Iris pigment epithelial cell (primary cell): ENCODE measurements around the gene MALRD1.
"Not testable (repeated sequence)": the region's sequence is repeated elsewhere in the genome, so short reads cannot be mapped to it uniquely, and the experiment has no call there.

Experiments used
- DNase-seq: peaks from one replicate; pipeline ENCODE4 v3.0.0-alpha.2; 2011; ENCODE audit warnings: low read depth

MALRD1 gene

DNA sequence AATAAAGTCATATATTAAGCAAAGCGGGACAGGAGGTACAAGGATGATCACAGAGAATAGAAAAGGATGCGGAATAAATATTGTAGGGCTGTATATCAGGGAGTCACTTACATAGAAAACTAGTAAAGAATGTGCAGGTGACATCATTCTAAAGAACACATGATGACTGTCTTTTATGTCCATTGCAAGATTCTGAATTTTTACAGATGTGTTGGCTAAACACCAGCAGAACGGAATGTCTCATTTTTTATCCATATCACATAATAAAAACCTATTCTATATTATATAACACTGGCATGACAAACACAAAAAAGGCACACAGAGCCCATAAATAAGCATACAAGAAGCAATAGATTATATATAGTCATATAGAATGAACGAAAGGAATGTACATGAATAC lies 448.4 kb downstream of the MALRD1 start:
- DNase-seq: no peak

GRCh38 chr10:19498393-19499290 lies 450.0 kb downstream of the MALRD1 start:
- DNase-seq: peak; percentile 32

DNA sequence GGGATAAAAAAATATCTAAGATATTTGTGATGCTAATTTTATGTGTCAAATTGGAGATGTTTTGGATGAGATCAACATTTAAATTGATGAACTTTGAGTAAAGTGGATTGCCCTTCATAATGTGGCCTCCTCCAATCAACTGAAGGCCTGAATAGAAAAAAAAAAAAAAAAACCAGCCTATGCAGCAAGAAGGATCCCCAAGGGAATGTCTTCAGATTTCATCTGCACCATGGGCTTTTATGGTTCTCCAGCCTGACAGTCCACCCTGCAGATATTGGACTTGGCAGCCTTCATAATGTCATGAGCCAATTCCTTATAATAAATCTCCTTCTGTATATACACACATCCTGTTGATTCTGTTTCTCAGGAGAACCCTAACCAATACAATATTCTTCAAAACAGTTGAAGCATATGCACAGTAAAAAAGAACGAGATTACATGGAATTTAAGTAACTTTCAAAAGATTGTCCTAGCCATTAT lies 450.7 kb downstream of the MALRD1 start:
- no peak for DNase-seq

GRCh38 chr10:19500959-19501358 lies 452.4 kb downstream of the MALRD1 start:
- DNase-seq: no peak

GRCh38 chr10:19505320-19506312 lies 457.0 kb downstream of the MALRD1 start:
- no peak for DNase-seq

DNA sequence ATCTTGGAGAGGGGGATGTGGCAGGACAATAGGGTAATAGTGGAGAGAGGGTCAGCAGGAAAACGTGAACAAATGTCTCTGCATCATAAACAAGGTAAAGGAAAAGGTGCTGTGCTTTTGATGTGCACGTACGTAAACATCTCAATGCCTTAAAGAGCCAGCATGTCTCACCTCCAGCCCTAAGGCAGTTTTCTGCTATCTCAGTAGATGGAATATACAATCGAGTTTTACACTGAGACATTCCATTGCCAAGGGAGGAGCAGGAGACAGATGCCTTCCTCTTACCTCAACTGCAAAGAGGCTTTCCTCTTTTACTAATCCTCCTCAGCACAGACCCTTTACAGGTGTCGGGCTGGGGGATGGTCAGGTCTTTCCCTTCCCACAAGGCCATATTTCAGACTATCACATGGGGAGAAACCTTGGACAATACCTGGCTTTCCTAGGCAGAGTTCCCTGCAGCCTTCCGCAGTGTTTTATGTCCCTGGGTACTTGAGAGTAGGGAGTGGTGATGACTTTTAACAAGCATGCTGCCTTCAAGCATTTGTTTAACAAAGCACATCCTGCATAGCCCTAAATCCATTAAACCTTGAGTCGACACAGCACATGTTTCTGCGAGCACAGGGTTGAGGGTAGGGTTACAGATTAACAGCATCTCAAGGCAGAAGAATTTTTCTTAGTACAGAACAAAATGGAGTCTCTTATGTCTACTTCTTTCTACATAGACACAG lies 461.6 kb downstream of the MALRD1 start:
- not testable (repeated sequence) for DNase-seq

DNA sequence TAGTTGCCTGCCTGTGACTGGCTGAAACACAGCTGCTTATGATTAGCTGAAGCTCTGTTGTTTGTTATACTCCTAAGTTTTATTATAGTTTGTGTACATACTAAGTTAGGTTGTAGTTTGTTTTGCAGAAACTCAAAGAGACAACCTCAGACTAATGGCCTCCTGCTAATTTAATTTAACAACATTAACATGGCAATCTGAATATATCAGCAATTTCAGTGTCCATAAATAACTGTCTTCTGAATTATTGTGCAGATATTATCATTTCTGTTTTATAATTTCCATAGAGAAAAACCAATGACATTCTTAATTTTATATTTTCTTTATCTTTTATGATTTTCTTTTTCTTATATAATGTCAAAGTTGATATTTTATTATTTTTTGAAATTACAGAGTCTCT lies 469.5 kb downstream of the MALRD1 start:
- no peak for DNase-seq

DNA sequence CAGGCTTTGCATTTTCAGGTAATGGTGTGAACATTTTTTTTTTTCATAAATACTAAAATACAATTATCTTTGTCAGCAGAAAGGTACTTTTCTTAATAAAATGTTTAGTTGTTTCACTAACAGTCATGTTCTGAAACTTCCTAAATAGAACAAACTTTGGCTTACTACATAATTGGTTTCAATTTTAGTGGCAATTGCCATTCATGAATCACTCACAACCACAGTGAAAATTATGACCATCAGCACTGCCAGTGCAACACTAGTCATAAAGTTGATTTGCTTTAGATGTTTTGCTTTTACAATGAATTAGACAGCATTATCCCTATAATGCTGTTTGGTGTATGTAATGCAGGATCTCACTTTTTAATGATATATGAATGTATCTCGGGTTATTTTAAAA lies 470.0 kb downstream of the MALRD1 start:
- DNase-seq: no peak

DNA sequence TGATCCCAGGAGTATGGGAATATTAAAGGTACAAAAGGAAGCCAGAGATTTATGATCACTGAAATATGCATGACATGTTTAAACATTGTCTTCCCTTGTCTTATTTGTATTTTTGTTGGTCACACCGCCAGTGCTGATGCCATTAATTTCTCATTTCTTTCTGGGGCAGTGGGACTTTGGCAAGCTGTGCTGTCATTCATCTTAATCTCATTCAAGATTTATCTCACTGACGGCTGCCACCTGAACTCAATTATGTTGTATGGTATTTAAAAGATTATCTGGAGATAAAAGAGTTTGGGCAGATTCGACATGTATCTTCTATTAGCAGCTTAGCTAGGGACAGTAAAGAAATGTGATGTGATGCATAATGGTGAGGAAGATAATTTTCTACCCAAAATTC lies 482.7 kb downstream of the MALRD1 start:
- DNase-seq: no peak

DNA sequence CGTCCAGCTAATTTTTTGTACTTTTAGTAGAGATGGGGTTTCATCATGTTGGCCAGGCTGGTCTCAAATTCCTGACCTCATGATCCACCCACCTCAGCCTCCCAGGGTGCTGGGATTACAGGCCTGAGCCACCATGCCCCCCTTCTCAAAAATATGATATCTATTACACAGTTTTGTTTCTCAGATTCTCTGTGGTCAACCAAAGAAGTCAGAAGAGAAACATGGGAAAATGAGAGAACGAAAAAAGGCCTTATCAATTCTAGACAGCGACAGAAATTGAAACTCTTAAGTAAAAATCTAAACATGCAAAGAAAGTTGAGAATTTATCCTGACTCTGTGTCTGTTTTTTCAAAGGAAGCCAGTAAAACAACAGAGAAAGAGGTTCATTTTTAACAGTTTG lies 483.8 kb downstream of the MALRD1 start:
- DNase-seq: peak; percentile 4

DNA sequence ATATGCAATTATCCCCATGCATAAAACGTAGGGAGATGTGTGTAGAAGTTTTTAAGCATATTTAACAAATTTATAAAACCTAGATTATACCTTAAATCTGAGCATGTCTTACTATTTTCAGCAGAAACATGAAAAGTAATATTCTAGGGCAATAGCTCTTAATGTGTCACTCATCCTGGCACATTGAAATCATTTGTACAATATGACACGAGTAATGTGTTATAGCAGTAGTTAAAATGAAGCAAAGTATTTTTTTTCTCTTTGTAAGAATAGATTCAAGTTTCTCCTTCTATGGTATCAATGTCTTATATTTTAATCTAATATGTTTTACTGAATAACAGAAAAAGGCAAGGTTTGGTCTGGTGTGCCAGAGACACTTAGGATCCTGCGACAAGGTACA lies 492.7 kb downstream of the MALRD1 start:
- no peak for DNase-seq

DNA sequence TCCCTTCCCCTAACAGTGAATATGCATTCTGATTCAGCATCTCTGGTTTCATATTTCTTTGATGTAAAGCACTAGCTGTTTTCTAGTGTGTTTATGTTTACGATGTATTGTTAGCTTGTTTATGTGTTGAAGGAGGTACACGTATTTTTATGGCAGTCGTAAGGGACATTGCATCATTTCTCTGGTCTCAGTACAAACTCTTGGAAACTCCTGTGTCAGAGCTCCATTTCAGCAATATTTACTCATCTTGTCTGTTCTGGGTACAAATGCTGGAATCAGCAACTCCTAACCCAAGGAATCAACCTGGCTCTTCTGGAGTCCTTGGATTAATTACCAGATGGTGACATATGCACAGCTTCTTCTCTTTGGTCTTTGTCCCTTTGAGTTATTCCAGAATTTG lies 497.6 kb downstream of the MALRD1 start:
- peak; percentile 6 for DNase-seq

- DNase-seq: peak; percentile 23
Measured at GRCh38 chr10:19549503-19549902, 500.9 kb downstream of the MALRD1 start.

DNA sequence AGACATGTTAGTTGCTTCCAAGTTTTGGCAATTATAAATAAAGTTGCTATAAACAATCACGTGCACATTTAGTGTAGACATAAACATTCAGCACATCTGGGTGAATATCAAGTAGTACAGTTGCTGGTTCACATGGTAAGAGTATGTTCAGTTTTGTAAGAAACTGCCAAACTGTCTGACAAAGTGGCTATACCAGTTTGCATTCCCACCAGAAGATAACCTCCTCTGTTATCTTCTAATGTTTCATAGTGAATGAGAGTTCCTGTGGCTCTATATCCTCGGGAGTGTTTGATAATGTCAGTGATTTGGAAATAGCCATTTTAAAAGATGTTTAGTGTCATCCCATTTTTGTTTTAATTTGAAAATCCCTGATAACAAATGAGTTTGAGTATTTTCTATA lies 508.1 kb downstream of the MALRD1 start:
- DNase-seq: no peak

- DNase-seq: no peak
Measured at GRCh38 chr10:19561181-19561580, 512.6 kb downstream of the MALRD1 start.

DNA sequence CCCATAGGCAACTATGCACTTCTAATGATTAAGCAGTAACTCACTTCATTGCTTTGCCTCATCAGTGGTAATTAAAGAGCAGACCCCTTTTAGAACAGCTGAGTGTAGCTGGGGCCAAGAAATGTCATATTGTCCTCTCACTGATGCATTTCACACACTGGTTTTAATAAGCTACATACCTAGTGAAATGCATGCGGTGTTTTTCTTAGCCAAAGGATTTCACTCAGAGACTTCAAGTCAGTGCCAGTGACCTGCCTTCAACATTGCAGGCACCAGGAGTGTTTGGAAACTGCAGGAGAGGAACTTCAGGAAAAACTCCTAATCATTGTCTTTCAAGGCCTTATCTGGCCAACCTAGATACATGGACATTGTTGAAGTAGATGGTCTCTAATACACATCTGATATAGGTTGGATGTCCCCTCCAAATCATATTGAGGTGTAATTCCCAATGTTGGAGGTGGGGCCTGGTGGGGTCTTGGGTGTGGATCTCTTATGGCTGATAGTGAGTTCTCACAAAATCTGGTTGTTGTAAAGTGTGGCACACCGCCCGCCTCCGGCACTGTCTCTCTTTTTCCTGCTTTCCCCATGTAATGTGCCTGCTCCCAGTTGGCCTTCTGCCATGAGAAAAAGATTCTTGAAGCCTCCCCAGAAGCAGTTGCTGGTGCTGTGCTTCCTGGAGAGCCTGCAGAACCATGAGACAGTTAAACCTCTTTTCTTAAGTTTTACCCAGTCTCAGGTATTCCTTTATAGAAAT lies 515.0 kb downstream of the MALRD1 start:
- no peak for DNase-seq

- peak; percentile 53 for DNase-seq
Measured at GRCh38 chr10:19570120-19570519, 521.5 kb downstream of the MALRD1 start.

GRCh38 chr10:19570991-19571390 lies 522.4 kb downstream of the MALRD1 start:
- DNase-seq: peak; percentile 25

GRCh38 chr10:19572056-19572455 lies 523.5 kb downstream of the MALRD1 start:
- DNase-seq: peak; percentile 25

GRCh38 chr10:19576576-19576975 lies 528.0 kb downstream of the MALRD1 start:
- DNase-seq: peak; percentile 17

GRCh38 chr10:19577381-19577780 lies 528.8 kb downstream of the MALRD1 start:
- DNase-seq: no peak
